B cell (primary cell): ENCODE data around the gene CLEC4M. TPM values are rescaled to one million over a fixed set of nuclear protein-coding genes. Genes with fewer than 3 reads are reported as not detected.

Experiments used
- ATAC-seq: fragments of 200-7000 bp; cut with Tn5 transposase; one replicate; pipeline ENCODE4 v1.10.0; 2021; ENCODE audit warnings: low read depth, mild to moderate bottlenecking, moderate number of reproducible peaks, moderate library complexity
- CTCF ChIA-PET: fragments of 350-600 bp; sonication (Branson Sonifier 250); formaldehyde crosslinking; loops from one replicate; lab custom pipeline; 2021; ENCODE audit warnings: antibody characterized with exemption, inconsistent platforms; lab: Charles Lee
- POLR2A ChIA-PET: fragments of 350-600 bp; sonication (Branson Sonifier 250); formaldehyde crosslinking; loops from one replicate; lab custom pipeline; 2021; ENCODE audit warnings: antibody characterized with exemption; lab: Charles Lee
- DNase-seq: peaks from one replicate; pipeline ENCODE4 v3.0.0; 2013
- H2AFZ ChIP-seq: 2 replicates; pipeline ENCODE4 v1.6.1; 2012; ENCODE audit warnings: mild to moderate bottlenecking, low read depth, low read length; ENCODE audit not compliant: insufficient read depth, poor library complexity, severe bottlenecking
- H3K27ac ChIP-seq, 2 donors: 1 replicate in 1 of 2; 2 replicates in 1 of 2; pipeline ENCODE4 v1.5.1; 2012 to 2013; ENCODE audit warnings: low read length in 2 of 2, mild to moderate bottlenecking in 2 of 2, moderate library complexity in 1 of 2
- H3K27me3 ChIP-seq, 4 experiments: fragments of 200-600 bp in 1 of 4; sonication (generic) in 1 of 4; replicated peaks in 1 of 4; 1 replicate in 2 of 4; 2 replicates in 2 of 4; pipeline versions ENCODE4 v1.6.1 to v1.7.0; 2013 to 2016; ENCODE audit warnings: low read length in 3 of 4, mild to moderate bottlenecking in 2 of 4, mixed read lengths in 1 of 4, moderate library complexity in 1 of 4; ENCODE audit not compliant: insufficient read depth in 4 of 4, control insufficient read depth in 3 of 4; ENCODE audit errors: control extremely low read depth in 1 of 4
- H3K36me3 ChIP-seq, 2 experiments: replicated peaks in 1 of 2; 1 replicate in 1 of 2; 2 replicates in 1 of 2; pipeline versions ENCODE4 v1.6.1 to v1.7.1; 2013; ENCODE audit warnings: low read length in 1 of 2; ENCODE audit not compliant: insufficient read depth in 2 of 2, control insufficient read depth in 1 of 2; ENCODE audit errors: control extremely low read depth in 1 of 2, extremely low read depth in 1 of 2
- H3K4me1 ChIP-seq, 2 donors: fragments of 200-600 bp in 1 of 2; sonication (generic) in 1 of 2; 1 replicate in 1 of 2; 2 replicates in 1 of 2; pipeline versions ENCODE4 v1.5.1 to v1.6.1; 2013 to 2017; ENCODE audit warnings: low read length in 2 of 2; ENCODE audit not compliant: control insufficient read depth in 2 of 2, insufficient read depth in 2 of 2
- H3K4me2 ChIP-seq: replicated peaks from 2 replicates; pipeline ENCODE3; 2012; ENCODE audit warnings: mild to moderate bottlenecking, low read depth, low read length; ENCODE audit not compliant: poor library complexity, severe bottlenecking
- H3K4me3 ChIP-seq, 5 experiments: fragments of 200-600 bp in 1 of 5; sonication (generic) in 1 of 5; 1 replicate in 3 of 5; 2 replicates in 2 of 5; pipeline versions ENCODE4 v1.5.1 to v1.7.0; 2011 to 2016; ENCODE audit warnings: low read length in 4 of 5, mild to moderate bottlenecking in 4 of 5, low read depth in 2 of 5, control low read depth in 1 of 5, moderate library complexity in 1 of 5; ENCODE audit not compliant: insufficient read depth in 1 of 5; ENCODE audit errors: control extremely low read depth in 1 of 5, extremely low read depth in 1 of 5
- H3K79me2 ChIP-seq: fragments of 200-600 bp; sonication (generic); one replicate; pipeline ENCODE4 v1.6.0; 2016; ENCODE audit warnings: low read length; ENCODE audit not compliant: control insufficient read depth, insufficient read depth
- H3K9ac ChIP-seq: fragments of 200-600 bp; sonication (generic); 2 replicates; pipeline ENCODE4 v1.6.1; 2017; ENCODE audit warnings: mild to moderate bottlenecking, low read length, moderate library complexity
- H3K9me3 ChIP-seq, 3 donors: one replicate each; pipeline versions ENCODE4 v1.6.1 to v1.7.1; 2013; ENCODE audit warnings: low read length in 2 of 3; ENCODE audit not compliant: control insufficient read depth in 2 of 3, insufficient read depth in 1 of 3; ENCODE audit errors: control extremely low read depth in 1 of 3
- H4K20me1 ChIP-seq: 2 replicates; pipeline ENCODE4 v1.6.0; 2012; ENCODE audit warnings: mild to moderate bottlenecking, low read length; ENCODE audit not compliant: insufficient read depth, control insufficient read depth, poor library complexity, severe bottlenecking
- H3K27ac Mint-ChIP-seq: one replicate; pipeline ENCODE4 v1.8.0; 2021; ENCODE audit warnings: mixed read lengths
- H3K27me3 Mint-ChIP-seq: one replicate; pipeline ENCODE4 v1.8.0; 2021; ENCODE audit warnings: mixed read lengths
- H3K4me1 Mint-ChIP-seq: one replicate; pipeline ENCODE4 v1.8.0; 2021; ENCODE audit warnings: mixed read lengths
- H3K4me3 Mint-ChIP-seq: one replicate; pipeline ENCODE4 v1.8.0; 2021; ENCODE audit warnings: mixed read lengths
- H3K9me3 Mint-ChIP-seq: one replicate; pipeline ENCODE4 v1.8.0; 2022; ENCODE audit warnings: mixed read lengths; ENCODE audit not compliant: insufficient read depth
- EZH2 ChIP-seq: IDR thresholded peaks from 2 replicates; pipeline ENCODE4 v1.6.1; 2012; ENCODE audit warnings: borderline replicate concordance, low read depth, mild to moderate bottlenecking, moderate library complexity, low read length; ENCODE audit not compliant: insufficient read depth, poor library complexity, severe bottlenecking
- WGBS: methylation state at CpG from one replicate; pipeline ENCODE4 v1.1.5; 2013; ENCODE audit warnings: missing lambda C conversion rate; ENCODE audit not compliant: insufficient coverage; 5-methylcytosine and 5-hydroxymethylcytosine counted together
- intact Hi-C: fragments of 100-400 bp; cut with micrococcal nuclease; formaldehyde crosslinking; loops from one replicate; pipeline ENCODE4 v1.10.0; 2022
- polyA plus RNA-seq: library from polyadenylated mRNA; depleted of rRNA; stranded (reverse); fragments of >200 nt; gene quantifications from 2 replicates; pipeline ENCODE4 v1.2.3, GENCODE V29; 2012
- total RNA-seq, 2 donors: library from RNA; stranded (reverse); fragments of 120-200 nt in 1 of 2; gene quantifications; 1 replicate in 1 of 2; 2 replicates in 1 of 2; pipeline versions ENCODE4 v1.2.3 to v1.2.4, GENCODE V29; 2013 to 2022
- TF ChIP-seq, protein P1 (sequence below): fragments of 200-600 bp; IDR thresholded peaks from one replicate; pipeline ENCODE4 v1.8.0; 2022; ENCODE audit warnings: antibody characterized with exemption, mild to moderate bottlenecking

CLEC4M gene
- total and polyA plus RNA-seq, 2 donors (not counting 1 experiment from before 2014, with no cell fraction given): 0.10 to 0.52 TPM

DNA sequence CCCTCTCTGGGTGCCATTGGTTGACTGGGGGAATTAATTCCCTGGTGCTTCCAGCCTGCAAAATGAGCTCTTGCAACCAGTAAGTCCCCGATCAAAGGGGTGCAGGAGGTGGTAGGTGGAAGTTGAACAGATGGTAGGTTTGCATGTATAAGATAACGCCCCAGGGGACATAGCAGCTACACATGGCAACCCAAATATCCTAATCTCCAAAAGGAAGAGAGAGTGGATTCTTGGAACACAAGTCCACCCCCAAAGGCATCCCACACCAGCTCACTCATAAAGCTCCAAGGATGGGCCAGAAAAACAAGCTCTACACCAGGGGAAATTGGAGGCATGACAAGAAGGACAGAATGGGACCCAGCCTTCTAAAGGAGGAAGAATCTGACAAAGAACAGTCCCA lies 20.5 kb upstream of the CLEC4M start:
- intact Hi-C loops: loop anchor here (2.0 to 5.0 kb wide), 2 partner anchors 24 to 55 kb away; no protein-coding TSS in a partner anchor
- peaks cover 24 to 25% of the 10 kb centered on the region in 2 donors for H3K4me1 ChIP-seq
- Mint-ChIP-seq H3K4me1 (peaks cover 52% of the 10 kb centered on the region), H3K9me3 (no peaks in the 10 kb centered on the region), H3K27me3 (peaks cover 8% of the 10 kb centered on the region), H3K27ac (no peak overlapping the region), H3K4me3 (no peak overlapping the region)
- no peak overlapping the region for H3K27ac ChIP-seq
- ATAC-seq (no peak), DNase-seq (no peak)
- no peaks in the 10 kb centered on the region for H3K79me2 ChIP-seq
- no peaks in the 10 kb centered on the region for H3K36me3 ChIP-seq
- H3K4me2 ChIP-seq: no peak overlapping the region
- H4K20me1 ChIP-seq: no peaks in the 10 kb centered on the region
- H2AFZ ChIP-seq: no peak overlapping the region
- 0% methylated on average over 1 of the region's 2 CpGs for WGBS
- TF ChIP-seq, protein P1, sequence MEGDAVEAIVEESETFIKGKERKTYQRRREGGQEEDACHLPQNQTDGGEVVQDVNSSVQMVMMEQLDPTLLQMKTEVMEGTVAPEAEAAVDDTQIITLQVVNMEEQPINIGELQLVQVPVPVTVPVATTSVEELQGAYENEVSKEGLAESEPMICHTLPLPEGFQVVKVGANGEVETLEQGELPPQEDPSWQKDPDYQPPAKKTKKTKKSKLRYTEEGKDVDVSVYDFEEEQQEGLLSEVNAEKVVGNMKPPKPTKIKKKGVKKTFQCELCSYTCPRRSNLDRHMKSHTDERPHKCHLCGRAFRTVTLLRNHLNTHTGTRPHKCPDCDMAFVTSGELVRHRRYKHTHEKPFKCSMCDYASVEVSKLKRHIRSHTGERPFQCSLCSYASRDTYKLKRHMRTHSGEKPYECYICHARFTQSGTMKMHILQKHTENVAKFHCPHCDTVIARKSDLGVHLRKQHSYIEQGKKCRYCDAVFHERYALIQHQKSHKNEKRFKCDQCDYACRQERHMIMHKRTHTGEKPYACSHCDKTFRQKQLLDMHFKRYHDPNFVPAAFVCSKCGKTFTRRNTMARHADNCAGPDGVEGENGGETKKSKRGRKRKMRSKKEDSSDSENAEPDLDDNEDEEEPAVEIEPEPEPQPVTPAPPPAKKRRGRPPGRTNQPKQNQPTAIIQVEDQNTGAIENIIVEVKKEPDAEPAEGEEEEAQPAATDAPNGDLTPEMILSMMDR: no peak
- no peak for TF ChIP-seq EZH2
- no peak overlapping the region for H3K9ac ChIP-seq
- POLR2A ChIA-PET: interaction anchor here (0.8 kb wide), 1 partner anchor 397 kb away, joined by 3 read pairs; no protein-coding TSS in a partner anchor
- no peak overlapping the region for H3K4me3 ChIP-seq
- H3K9me3 ChIP-seq: peaks cover 0 to 3% (median 0%) of the 10 kb centered on the region in 3 donors
- no peaks in the 10 kb centered on the region for H3K27me3 ChIP-seq
- CTCF ChIA-PET: interaction anchor here (0.6 to 3.1 kb wide), 3 partner anchors 57 to 276 kb away, joined by 3 to 11 read pairs (median 3); no protein-coding TSS in a partner anchor

DNA sequence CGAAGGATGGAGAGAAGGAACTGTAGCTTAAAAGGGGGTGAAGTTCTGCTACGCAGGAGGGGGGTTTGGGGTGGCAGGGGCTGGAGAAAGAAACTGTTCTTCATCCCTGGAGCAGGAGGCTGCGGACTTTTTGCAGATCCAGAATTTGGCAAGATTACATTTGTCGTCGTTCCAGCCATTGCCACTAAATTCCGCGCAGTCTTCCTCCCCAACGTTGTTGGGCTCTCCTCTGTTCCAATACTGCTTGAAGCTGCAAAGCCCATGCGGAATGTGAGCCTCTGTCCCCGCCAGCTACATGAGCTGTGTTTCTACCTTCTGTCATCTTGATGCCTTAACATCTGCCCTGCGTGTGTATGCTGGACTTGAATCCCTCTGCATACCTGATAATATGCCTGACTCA lies 20.1 kb upstream of the CLEC4M start:
- ATAC-seq: no peak

More for the DNA sequence above, 20.1 kb upstream of the CLEC4M start:
- CTCF ChIA-PET: interaction anchor here (0.6 to 3.1 kb wide), 5 partner anchors 57 to 275 kb away, joined by 3 to 11 read pairs (median 3); partner anchors contain the start of gene TRAPPC5
- H3K9me3 ChIP-seq: peaks cover 0 to 3% (median under 1%) of the 10 kb centered on the region in 3 donors
- Mint-ChIP-seq H3K9me3 (no peaks in the 10 kb centered on the region), H3K4me3 (peak overlapping the region; percentile 30), H3K27ac (no peak overlapping the region), H3K27me3 (peaks cover 8% of the 10 kb centered on the region), H3K4me1 (peaks cover 52% of the 10 kb centered on the region)
- 83% methylated on average over 11 of the region's 11 CpGs for WGBS
- H3K27me3 ChIP-seq: peaks cover 0 to 1% (median 0%) of the 10 kb centered on the region in 4 experiments
- no peak overlapping the region for H2AFZ ChIP-seq
- POLR2A ChIA-PET: interaction anchor here (0.8 kb wide), 1 partner anchor 397 kb away, joined by 3 read pairs; no protein-coding TSS in a partner anchor
- H3K9ac ChIP-seq: no peak overlapping the region
- intact Hi-C loops: loop anchor here (2.0 to 5.0 kb wide), 2 partner anchors 24 to 54 kb away; no protein-coding TSS in a partner anchor
- no peak for DNase-seq
- H3K36me3 ChIP-seq: no peaks in the 10 kb centered on the region
- H4K20me1 ChIP-seq: no peaks in the 10 kb centered on the region
- TF ChIP-seq EZH2: no peak
- TF ChIP-seq, protein P1: no peak
- H3K4me1 ChIP-seq: peaks cover 28 to 29% of the 10 kb centered on the region in 2 donors
- no peak overlapping the region for H3K4me3 ChIP-seq
- H3K27ac ChIP-seq: no peak overlapping the region
- no peaks in the 10 kb centered on the region for H3K79me2 ChIP-seq
- no peak overlapping the region for H3K4me2 ChIP-seq
